GM18505 (cell line): ENCODE data around the gene TRAPPC5.

Experiments used
- ATAC-seq: cut with Tn5 transposase; IDR thresholded peaks from one replicate; pipeline ENCODE4 v1.9.1; 2021; ENCODE audit not compliant: unreplicated experiment
- POLR2A ChIP-seq: IDR thresholded peaks from 4 replicates; pipeline ENCODE4 v1.6.1; 2011; ENCODE audit warnings: borderline replicate concordance; ENCODE audit not compliant: insufficient read depth, insufficient read length; ENCODE audit errors: extremely low read depth

TRAPPC5 gene

GRCh38 chr19:7680606-7681339, at the start of gene TRAPPC5:
TRAPPC5 (plus strand) TSS chr19:7680833; CDS start chr19:7682254, 1,421 bp downstream.
- peak; percentile 44 for TF ChIP-seq POLR2A
- peak; percentile 62 for ATAC-seq

GRCh38 chr19:7631577-7631976, 49.1 kb upstream of the TRAPPC5 start:
- no peak for ATAC-seq
- no peak for TF ChIP-seq POLR2A

- ATAC-seq: no peak
- TF ChIP-seq POLR2A: no peak
These were observed 48.1 kb upstream of the TRAPPC5 start for GRCh38 chr19:7632340-7633203.

GRCh38 chr19:7633698-7634097, 46.9 kb upstream of the TRAPPC5 start, which contains the start of gene PCP2:
PCP2 (minus strand) TSS chr19:7633719; CDS start chr19:7633457, 262 bp downstream.
- no peak for ATAC-seq
- no peak for TF ChIP-seq POLR2A

GRCh38 chr19:7635670-7636069, 45.0 kb upstream of the TRAPPC5 start:
- ATAC-seq: no peak
- TF ChIP-seq POLR2A: no peak

GRCh38 chr19:7636317-7636690, 44.3 kb upstream of the TRAPPC5 start:
- no peak for TF ChIP-seq POLR2A
- no peak for ATAC-seq

GRCh38 chr19:7636691-7637373, 43.8 kb upstream of the TRAPPC5 start, which contains the start of gene STXBP2:
STXBP2 (plus strand) TSS chr19:7637110; CDS start chr19:7637150, 40 bp downstream.
- ATAC-seq: peak; percentile 61
- TF ChIP-seq POLR2A: peak; percentile 90

GRCh38 chr19:7637374-7638256, 43.0 kb upstream of the TRAPPC5 start:
- no peak for TF ChIP-seq POLR2A
- peak; percentile 14 for ATAC-seq

GRCh38 chr19:7638802-7639465, 41.7 kb upstream of the TRAPPC5 start:
- no peak for ATAC-seq

GRCh38 chr19:7639863-7640348, 40.7 kb upstream of the TRAPPC5 start:
- ATAC-seq: no peak
- TF ChIP-seq POLR2A: no peak

More at GRCh38 chr19:7638802-7639465, 41.7 kb upstream of the TRAPPC5 start:
- TF ChIP-seq POLR2A: no peak

- ATAC-seq: no peak
- no peak for TF ChIP-seq POLR2A
These were observed 39.8 kb upstream of the TRAPPC5 start for GRCh38 chr19:7640803-7641202.
